H1 (cell line): ENCODE data around the gene ATXN1L. TPM values are rescaled to one million over a fixed set of nuclear protein-coding genes. Genes with fewer than 3 reads are reported as not detected.

Experiments used
- CTCF ChIA-PET: fragments of 300-600 bp; sonication (Branson Sonifier 250); formaldehyde crosslinking; loops from one replicate; lab custom pipeline; 2021; ENCODE audit not compliant: partially characterized antibody; lab: Charles Lee
- POLR2A ChIA-PET: fragments of 300-600 bp; sonication (Branson Sonifier 250); formaldehyde crosslinking; loops from one replicate; lab custom pipeline; 2021; ENCODE audit warnings: inconsistent platforms; ENCODE audit not compliant: partially characterized antibody; lab: Charles Lee
- DNase-seq, 2 experiments: peaks; one replicate each; pipeline versions ENCODE4 v3.0.0 to v3.0.0-alpha.2; 2010 to 2022; ENCODE audit warnings: low spot score in 2 of 2, low read depth in 1 of 2, mixed read lengths in 1 of 2
- FAIRE-seq: peaks from 2 replicates; lab custom pipeline; 2011; peaks lifted over from hg19 to GRCh38; lab: Jason Lieb, UNC
- H2AFZ ChIP-seq: 2 replicates; pipeline ENCODE4 v1.8.1; 2012; ENCODE audit warnings: low read length, inconsistent platforms
- H2AK5ac ChIP-seq: 2 replicates; pipeline ENCODE4 v1.6.1; 2013; ENCODE audit warnings: low read depth, low read length
- H2BK120ac ChIP-seq: replicated peaks from 2 replicates; pipeline ENCODE3; 2013; ENCODE audit warnings: low read depth, low read length, inconsistent platforms
- H2BK12ac ChIP-seq: 2 replicates; pipeline ENCODE4 v1.6.1; 2013; ENCODE audit warnings: low read depth, low read length
- H2BK15ac ChIP-seq: 2 replicates; pipeline ENCODE4 v1.6.1; 2013; ENCODE audit warnings: low read length
- H2BK20ac ChIP-seq: 2 replicates; pipeline ENCODE4 v1.6.1; 2013; ENCODE audit warnings: low read length
- H2BK5ac ChIP-seq: 2 replicates; pipeline ENCODE4 v1.6.1; 2013; ENCODE audit warnings: low read depth, low read length
- H3K14ac ChIP-seq: 2 replicates; pipeline ENCODE4 v1.6.1; 2013; ENCODE audit warnings: inconsistent platforms; ENCODE audit not compliant: insufficient read length
- H3K18ac ChIP-seq: 2 replicates; pipeline ENCODE4 v1.6.1; 2013; ENCODE audit warnings: low read length; ENCODE audit errors: extremely low read depth
- H3K23ac ChIP-seq: 2 replicates; pipeline ENCODE4 v1.6.1; 2013; ENCODE audit warnings: inconsistent platforms; ENCODE audit not compliant: insufficient read length
- H3K23me2 ChIP-seq: 2 replicates; pipeline ENCODE4 v1.6.1; 2013; ENCODE audit warnings: low read depth, low read length
- H3K27ac ChIP-seq: 2 replicates; pipeline ENCODE4 v1.6.1; 2011; ENCODE audit warnings: low read depth, low read length, inconsistent platforms
- H3K27me3 ChIP-seq, 4 experiments: replicated peaks in 1 of 4; 1 replicate in 1 of 4; 2 replicates in 3 of 4; pipeline versions ENCODE4 v1.6.1 to v1.8.1; 2011 to 2013; ENCODE audit warnings: low read length in 3 of 4, mild to moderate bottlenecking in 3 of 4, inconsistent platforms in 2 of 4, mixed read lengths in 2 of 4, moderate library complexity in 1 of 4; ENCODE audit not compliant: control insufficient read depth in 3 of 4, insufficient read depth in 3 of 4; ENCODE audit errors: extremely low read depth in 1 of 4
- H3K36me3 ChIP-seq, 4 experiments: 2 replicates each; pipeline versions ENCODE4 v1.6.1 to v1.8.1; 2011 to 2013; ENCODE audit warnings: mild to moderate bottlenecking in 4 of 4, low read length in 3 of 4, moderate library complexity in 2 of 4, control low read depth in 1 of 4, inconsistent platforms in 1 of 4; ENCODE audit not compliant: insufficient read depth in 4 of 4, control insufficient read depth in 2 of 4
- H3K4ac ChIP-seq: replicated peaks from 2 replicates; pipeline ENCODE3; 2013; ENCODE audit warnings: low read length, low read depth, mixed read lengths, inconsistent platforms; ENCODE audit not compliant: insufficient read length
- H3K4me1 ChIP-seq, 4 experiments: replicated peaks in 1 of 4; 1 replicate in 1 of 4; 2 replicates in 3 of 4; pipeline versions ENCODE4 v1.6.1 to v1.8.1; 2011 to 2013; ENCODE audit warnings: low read length in 3 of 4, inconsistent platforms in 2 of 4, mixed read lengths in 1 of 4; ENCODE audit not compliant: insufficient read depth in 4 of 4, control insufficient read depth in 3 of 4
- H3K4me2 ChIP-seq, 2 experiments: 2 replicates each; pipeline versions ENCODE4 v1.6.1 to v1.8.1; 2011 to 2013; ENCODE audit warnings: low read depth in 2 of 2, low read length in 2 of 2, control low read depth in 1 of 2, inconsistent platforms in 1 of 2, mild to moderate bottlenecking in 1 of 2; ENCODE audit not compliant: insufficient read depth in 1 of 2
- H3K4me3 ChIP-seq, 4 experiments: fragments of 200-600, 300-600 bp in 1 of 4; sonication (generic), shearing (Covaris generic), sonication (Bioruptor Twin) in 1 of 4; 2 replicates each; pipeline versions ENCODE4 v1.5.1 to v1.8.1; 2011 to 2016; ENCODE audit warnings: low read length in 4 of 4, low read depth in 3 of 4, control low read depth in 2 of 4, inconsistent platforms in 2 of 4, mild to moderate bottlenecking in 2 of 4, mixed read lengths in 1 of 4, moderate library complexity in 1 of 4; ENCODE audit not compliant: insufficient read depth in 2 of 4; ENCODE audit errors: extremely low read depth in 1 of 4
- H3K56ac ChIP-seq: replicated peaks from 2 replicates; pipeline ENCODE3; 2013; ENCODE audit warnings: low read depth, mild to moderate bottlenecking, mixed read lengths, low read length, inconsistent platforms; ENCODE audit not compliant: insufficient read length
- H3K79me1 ChIP-seq: 2 replicates; pipeline ENCODE4 v1.6.1; 2013; ENCODE audit warnings: low read depth, low read length, control low read depth
- H3K79me2 ChIP-seq, 2 experiments: 2 replicates each; pipeline versions ENCODE4 v1.6.1 to v1.8.1; 2012 to 2013; ENCODE audit warnings: low read length in 2 of 2, mild to moderate bottlenecking in 2 of 2, inconsistent platforms in 1 of 2; ENCODE audit not compliant: insufficient read depth in 2 of 2, control insufficient read depth in 1 of 2
- H3K9ac ChIP-seq, 4 experiments: replicated peaks in 1 of 4; 1 replicate in 1 of 4; 2 replicates in 3 of 4; pipeline versions ENCODE4 v1.6.1 to v1.8.1; 2011 to 2013; ENCODE audit warnings: low read depth in 3 of 4, low read length in 3 of 4, control low read depth in 2 of 4, mild to moderate bottlenecking in 2 of 4, moderate library complexity in 2 of 4, inconsistent platforms in 1 of 4; ENCODE audit errors: extremely low read depth in 1 of 4
- H3K9me3 ChIP-seq, 2 experiments: 2 replicates each; pipeline versions ENCODE4 v1.6.1 to v1.8.1; 2012 to 2013; ENCODE audit warnings: mild to moderate bottlenecking in 2 of 2, moderate library complexity in 2 of 2, control low read depth in 1 of 2, inconsistent platforms in 1 of 2, low read depth in 1 of 2, low read length in 1 of 2, mixed read lengths in 1 of 2; ENCODE audit not compliant: insufficient read depth in 2 of 2
- H4K20me1 ChIP-seq, 2 experiments: replicated peaks in 1 of 2; 2 replicates each; pipeline versions ENCODE3 to v1.8.1; 2011 to 2013; ENCODE audit warnings: inconsistent platforms in 2 of 2, low read length in 2 of 2, mild to moderate bottlenecking in 1 of 2; ENCODE audit not compliant: insufficient read depth in 2 of 2, control insufficient read depth in 1 of 2
- H4K5ac ChIP-seq: 2 replicates; pipeline ENCODE4 v1.6.1; 2013; ENCODE audit warnings: low read length, low read depth, mixed read lengths, inconsistent platforms; ENCODE audit not compliant: insufficient read length
- H4K8ac ChIP-seq: 2 replicates; pipeline ENCODE4 v1.8.0; 2013; ENCODE audit warnings: mild to moderate bottlenecking, moderate library complexity, low read length, inconsistent platforms; ENCODE audit not compliant: insufficient read depth; ENCODE audit errors: extremely low read depth
- H4K91ac ChIP-seq: replicated peaks from 2 replicates; pipeline ENCODE3; 2013; ENCODE audit warnings: low read length, mixed read lengths, inconsistent platforms; ENCODE audit not compliant: insufficient read length
- CBX8 ChIP-seq: fragments of 300-800, 300-1000 bp; sonication (generic); IDR thresholded peaks from 2 replicates; pipeline ENCODE4 v1.7.1; 2016; ENCODE audit warnings: low read depth, low read length, borderline replicate concordance
- CHD1 ChIP-seq: IDR thresholded peaks from 2 replicates; pipeline ENCODE4 v1.6.1; 2012; ENCODE audit warnings: low read depth, low read length, improper control_type of control experiment
- CTBP2 ChIP-seq: IDR thresholded peaks from 2 replicates; pipeline ENCODE4 v1.7.0; 2011; ENCODE audit warnings: borderline replicate concordance, mild to moderate bottlenecking, moderate library complexity, mixed read lengths, low read length; ENCODE audit not compliant: insufficient read depth, insufficient read length
- EZH2 ChIP-seq: fragments of 200-600 bp; sonication (generic); IDR thresholded peaks from 2 replicates; pipeline ENCODE4 v1.7.1; 2012; ENCODE audit warnings: low read depth, mild to moderate bottlenecking, moderate library complexity, low read length, inconsistent platforms; ENCODE audit not compliant: severe bottlenecking
- HDAC2 ChIP-seq, 2 experiments: fragments of 300-600 bp in 1 of 2; sonication (generic) in 1 of 2; IDR thresholded peaks; 2 replicates each; pipeline ENCODE4 v1.6.1; 2011 to 2012; ENCODE audit warnings: low read depth in 2 of 2, low read length in 2 of 2, mild to moderate bottlenecking in 2 of 2, moderate library complexity in 2 of 2, borderline replicate concordance in 1 of 2, inconsistent platforms in 1 of 2
- JUND ChIP-seq: IDR thresholded peaks from 2 replicates; pipeline ENCODE4 v1.6.1; 2011; ENCODE audit warnings: mild to moderate bottlenecking, improper control_type of control experiment, low read length
- KDM5A ChIP-seq: fragments of 200-600 bp; IDR thresholded peaks from 2 replicates; pipeline ENCODE4 v1.7.1; 2012; ENCODE audit warnings: mild to moderate bottlenecking, low read length, inconsistent platforms, mixed read lengths
- RFX5 ChIP-seq: IDR thresholded peaks from 2 replicates; pipeline ENCODE4 v1.6.1; 2011; ENCODE audit warnings: low read depth, low read length, improper control_type of control experiment, borderline replicate concordance
- SIX5 ChIP-seq: IDR thresholded peaks from 2 replicates; pipeline ENCODE4 v1.6.1; 2011; ENCODE audit warnings: mild to moderate bottlenecking, low read depth, low read length
- SUZ12 ChIP-seq: fragments of 200-600 bp; sonication (generic); IDR thresholded peaks from 2 replicates; pipeline ENCODE4 v1.6.1; 2012; ENCODE audit warnings: mild to moderate bottlenecking, inconsistent platforms, low read length, moderate library complexity, mixed read lengths
- WGBS, 2 experiments: shearing (Covaris generic) in 1 of 2; methylation state at CpG; one replicate each; pipeline versions ENCODE4 v1.1.6 to v1.1.7; 2013 to 2015; ENCODE audit warnings: low lambda C conversion rate in 2 of 2, mixed read lengths in 2 of 2, inconsistent platforms in 1 of 2, low coverage in 1 of 2, missing lambda C conversion rate in 1 of 2; ENCODE audit not compliant: insufficient replicate concordance in 2 of 2, insufficient coverage in 1 of 2, insufficient read length in 1 of 2; ENCODE audit errors: extremely low coverage in 1 of 2, missing lambda C conversion rate in 1 of 2; 5-methylcytosine and 5-hydroxymethylcytosine counted together
- polyA plus RNA-seq, 7 experiments: library from polyadenylated mRNA; depleted of rRNA in 3 of 7; stranded (reverse) in 5 of 7; unstranded in 2 of 7; fragments of >200 nt in 5 of 7; fragments of 200-250 nt in 2 of 7; gene quantifications; 1 replicate in 5 of 7; 2 replicates in 1 of 7; 4 replicates in 1 of 7; pipeline versions ENCODE4 v1.2.1 to v1.2.3, GENCODE V29; 2011 to 2013; ENCODE audit warnings: missing spikeins in 2 of 7, mixed read lengths in 2 of 7
- total RNA-seq: library from RNA; stranded (reverse); fragmentation: NEBNext Ultra II Directional; extraction: Animal tissue kit (Norgen Biotek cat#: 25700); gene quantifications from 2 replicates; pipeline ENCODE4 v1.2.1, GENCODE V29; 2021
- TF ChIP-seq, protein P1 (sequence below): IDR thresholded peaks from 2 replicates; pipeline ENCODE4 v1.6.1; 2011; ENCODE audit warnings: low read depth, mild to moderate bottlenecking, low read length; ENCODE audit not compliant: insufficient read depth
- TF ChIP-seq, protein P2 (sequence below): IDR thresholded peaks from 2 replicates; pipeline ENCODE4 v1.6.1; 2012; ENCODE audit warnings: inconsistent platforms

The ATXN1L gene
- total and polyA plus RNA-seq, 2 of the 8 experiments (the other 6 are each of a cell fraction or from before 2014, with no cell fraction given): 12.1 to 23.8 TPM

DNA sequence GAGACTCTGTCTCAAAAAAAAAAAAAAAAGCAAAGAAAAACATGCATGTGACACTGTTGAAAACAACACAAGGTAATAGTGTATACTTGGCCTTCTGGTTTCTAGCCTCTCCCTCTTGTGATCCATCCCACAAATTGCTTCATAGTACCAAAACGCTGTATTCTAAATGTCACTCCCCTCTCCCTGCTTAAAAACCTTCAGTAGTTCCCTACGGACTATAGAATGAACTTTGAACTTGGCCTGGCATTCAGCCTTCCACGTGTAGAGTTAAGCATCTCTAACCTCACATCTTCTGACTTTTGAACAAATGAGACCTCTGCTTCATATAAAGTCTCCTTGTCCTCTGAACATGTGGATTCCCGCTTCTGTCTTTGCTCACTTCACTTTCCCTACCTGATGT lies 33.1 kb downstream of the ATXN1L start:
- Histone ChIP-seq H3K36me3 (peaks cover 4 to 28% (median 18%) of the 10 kb centered on the region in 4 experiments; a peak in 7 of 8 replicates), H3K14ac (no peak overlapping the region), H4K5ac (no peak overlapping the region), H4K8ac (no peak overlapping the region), H2BK15ac (no peak overlapping the region), H3K56ac (no peak overlapping the region), H3K23me2 (peaks cover 7% of the 10 kb centered on the region; the same call in 1 of the 2 replicates), H3K9ac (no peak overlapping the region), H3K4me1 (peaks cover 4 to 10% (median 6%) of the 10 kb centered on the region in 4 experiments; a peak in 6 of 7 replicates), H2AK5ac (no peak overlapping the region), H3K9me3 (no peaks in the 10 kb centered on the region), H3K79me1 (no peaks in the 10 kb centered on the region; the same call in 1 of the 2 replicates), H3K27me3 (no peaks in the 10 kb centered on the region), H3K18ac (no peak overlapping the region), H3K4me2 (no peak overlapping the region), H3K4ac (no peak overlapping the region), H3K27ac (no peak overlapping the region), H2BK5ac (no peak overlapping the region), H2BK20ac (no peak overlapping the region), H4K91ac (no peak overlapping the region), H2AFZ (no peak overlapping the region), H3K23ac (no peak overlapping the region), H3K4me3 (no peak overlapping the region), H3K79me2 (no peaks in the 10 kb centered on the region), H2BK120ac (no peak overlapping the region), H4K20me1 (no peaks in the 10 kb centered on the region), H2BK12ac (no peak overlapping the region)
- ChIA-PET POLR2A (no interaction called here), CTCF (no interaction called here)
- DNase-seq (no peak), FAIRE-seq (no peak)
- 82% methylated on average over 4 of the region's 4 CpGs; no CpG with 5 or more reads in 1 of the 2 experiments for WGBS, 2 experiments
- TF ChIP-seq CBX8 (no peak), SUZ12 (no peak), EZH2 (no peak), KDM5A (no peak), SIX5 (no peak), JUND (no peak), CHD1 (no peak), RFX5 (no peak), HDAC2 (IDR thresholded peaks at IDR 0.05; ENCODE audit: borderline replicate concordance in 1 of 2, low read depth in 2 of 2, low read length in 2 of 2) (no peak), CTBP2 (no peak)
- TF ChIP-seq, protein P1, sequence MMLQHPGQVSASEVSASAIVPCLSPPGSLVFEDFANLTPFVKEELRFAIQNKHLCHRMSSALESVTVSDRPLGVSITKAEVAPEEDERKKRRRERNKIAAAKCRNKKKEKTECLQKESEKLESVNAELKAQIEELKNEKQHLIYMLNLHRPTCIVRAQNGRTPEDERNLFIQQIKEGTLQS: no peak
- TF ChIP-seq, protein P2, sequence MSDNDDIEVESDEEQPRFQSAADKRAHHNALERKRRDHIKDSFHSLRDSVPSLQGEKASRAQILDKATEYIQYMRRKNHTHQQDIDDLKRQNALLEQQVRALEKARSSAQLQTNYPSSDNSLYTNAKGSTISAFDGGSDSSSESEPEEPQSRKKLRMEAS: no peak
